SU-DHL-6 (cell line): ENCODE results near the gene MUC5B.
"Not testable (repeated sequence)": the region's sequence is repeated elsewhere in the genome, so short reads cannot be mapped to it uniquely, and the experiment has no call there.

Experiments used
- EZH2phosphoT487 ChIP-seq: fragments of 200-600 bp; sonication (generic), shearing (Covaris generic); conservative IDR thresholded peaks from 2 replicates; pipeline ENCODE4 v1.6.1; 2018; ENCODE audit warnings: mild to moderate bottlenecking, antibody characterized with exemption, low read length, moderate library complexity, mixed read lengths
- TF ChIP-seq, protein P1 (sequence below): fragments of 200-600 bp; sonication (generic); IDR thresholded peaks from one replicate; pipeline ENCODE4 v1.5.1; 2017; ENCODE audit warnings: antibody characterized with exemption, mild to moderate bottlenecking, low read length, moderate library complexity; ENCODE audit not compliant: insufficient read depth, poor library complexity, severe bottlenecking

DNA sequence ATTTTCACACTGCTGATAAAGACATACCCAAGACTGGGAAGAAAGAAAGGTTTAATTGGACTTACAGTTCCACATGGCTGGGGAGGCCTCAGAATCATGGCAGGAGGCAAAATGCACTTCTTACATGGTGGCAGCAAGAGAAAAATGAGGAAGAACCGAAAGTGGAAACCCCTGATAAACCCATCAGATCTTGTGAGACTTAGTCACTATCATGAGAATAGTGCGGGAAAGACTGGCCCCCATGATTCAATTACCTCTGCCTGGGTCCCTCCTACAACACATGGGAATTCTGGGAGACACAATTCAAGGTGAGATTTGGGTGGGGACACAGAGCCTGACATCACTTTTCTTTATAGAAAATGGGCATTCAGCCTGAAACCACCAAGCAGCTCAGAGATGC, 44.1 kb downstream of the MUC5B start:
- TF ChIP-seq, protein P1, sequence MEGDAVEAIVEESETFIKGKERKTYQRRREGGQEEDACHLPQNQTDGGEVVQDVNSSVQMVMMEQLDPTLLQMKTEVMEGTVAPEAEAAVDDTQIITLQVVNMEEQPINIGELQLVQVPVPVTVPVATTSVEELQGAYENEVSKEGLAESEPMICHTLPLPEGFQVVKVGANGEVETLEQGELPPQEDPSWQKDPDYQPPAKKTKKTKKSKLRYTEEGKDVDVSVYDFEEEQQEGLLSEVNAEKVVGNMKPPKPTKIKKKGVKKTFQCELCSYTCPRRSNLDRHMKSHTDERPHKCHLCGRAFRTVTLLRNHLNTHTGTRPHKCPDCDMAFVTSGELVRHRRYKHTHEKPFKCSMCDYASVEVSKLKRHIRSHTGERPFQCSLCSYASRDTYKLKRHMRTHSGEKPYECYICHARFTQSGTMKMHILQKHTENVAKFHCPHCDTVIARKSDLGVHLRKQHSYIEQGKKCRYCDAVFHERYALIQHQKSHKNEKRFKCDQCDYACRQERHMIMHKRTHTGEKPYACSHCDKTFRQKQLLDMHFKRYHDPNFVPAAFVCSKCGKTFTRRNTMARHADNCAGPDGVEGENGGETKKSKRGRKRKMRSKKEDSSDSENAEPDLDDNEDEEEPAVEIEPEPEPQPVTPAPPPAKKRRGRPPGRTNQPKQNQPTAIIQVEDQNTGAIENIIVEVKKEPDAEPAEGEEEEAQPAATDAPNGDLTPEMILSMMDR: not testable (repeated sequence)
- not testable (repeated sequence) for TF ChIP-seq EZH2phosphoT487
